Endothelial cell of umbilical vein (primary cell): ENCODE measurements around the gene RAB5IF. TPM values are rescaled to one million over a fixed set of nuclear protein-coding genes. Genes with fewer than 3 reads are reported as not detected.

Experiments
- BruUV-seq: library from RNA; stranded (reverse); fragments of 400-500 nt; replicated peaks from 2 replicates; lab custom pipeline; 2021; lab: Mats Ljungman, UMichigan
- CTCF ChIA-PET: fragments of 300-600, 350-600 bp; sonication (Branson Sonifier 250); formaldehyde crosslinking; loops from one replicate; lab custom pipeline; 2021; ENCODE audit warnings: antibody characterized with exemption, inconsistent platforms; lab: Charles Lee
- POLR2A ChIA-PET: fragments of 300-600, 350-600 bp; sonication (Branson Sonifier 250); formaldehyde crosslinking; loops from one replicate; lab custom pipeline; 2021; ENCODE audit warnings: antibody characterized with exemption, inconsistent platforms; lab: Charles Lee
- DNase-seq: peaks from one replicate; pipeline ENCODE4 v3.0.0-alpha.2; 2011; ENCODE audit warnings: low read depth, low spot score
- FAIRE-seq: peaks from 2 replicates; lab custom pipeline; 2011; peaks lifted over from hg19 to GRCh38; lab: Jason Lieb, UNC
- H2AFZ ChIP-seq: 2 replicates; pipeline ENCODE4 v1.6.0; 2012; ENCODE audit warnings: low read depth, low read length, control low read depth, inconsistent platforms
- H3K27ac ChIP-seq: 2 replicates; pipeline ENCODE4 v1.5.1; 2011; ENCODE audit warnings: low read depth, mild to moderate bottlenecking, control low read depth, low read length, moderate library complexity; ENCODE audit not compliant: insufficient read depth
- H3K27me3 ChIP-seq, 2 experiments: 2 replicates each; pipeline versions ENCODE4 v1.6.0 to v1.6.1; 2011; ENCODE audit warnings: low read length in 2 of 2, mixed read lengths in 1 of 2; ENCODE audit not compliant: control insufficient read depth in 2 of 2, insufficient read depth in 2 of 2
- H3K36me3 ChIP-seq, 2 experiments: 2 replicates in 1 of 2; 3 replicates in 1 of 2; pipeline ENCODE4 v1.5.1; 2011; ENCODE audit warnings: low read length in 2 of 2, mild to moderate bottlenecking in 1 of 2, moderate library complexity in 1 of 2; ENCODE audit not compliant: control insufficient read depth in 2 of 2, insufficient read depth in 2 of 2; ENCODE audit errors: extremely low read depth in 1 of 2
- H3K4me1 ChIP-seq: 3 replicates; pipeline ENCODE4 v1.5.1; 2011; ENCODE audit warnings: mild to moderate bottlenecking, low read length; ENCODE audit not compliant: control insufficient read depth, insufficient read depth; ENCODE audit errors: extremely low read depth
- H3K4me2 ChIP-seq: 2 replicates; pipeline ENCODE4 v1.6.1; 2011; ENCODE audit warnings: low read length, control low read depth, mixed read lengths; ENCODE audit not compliant: insufficient read depth
- H3K4me3 ChIP-seq, 3 experiments: fragments of 200-600 bp in 1 of 3; sonication (generic), shearing (Covaris generic) in 1 of 3; replicated peaks in 1 of 3; 2 replicates each; pipeline ENCODE4 v1.5.1; 2011 to 2016; ENCODE audit warnings: control low read depth in 3 of 3, low read length in 3 of 3, mild to moderate bottlenecking in 2 of 3, inconsistent platforms in 1 of 3, low read depth in 1 of 3, moderate library complexity in 1 of 3; ENCODE audit not compliant: insufficient read depth in 1 of 3
- H3K79me2 ChIP-seq: 2 replicates; pipeline ENCODE4 v1.6.0; 2012; ENCODE audit warnings: low read length, inconsistent platforms; ENCODE audit not compliant: control insufficient read depth, insufficient read depth
- H3K9ac ChIP-seq: replicated peaks from 2 replicates; pipeline ENCODE3; 2011; ENCODE audit warnings: low read length, control low read depth; ENCODE audit not compliant: insufficient read depth; ENCODE audit errors: extremely low read depth
- H3K9me1 ChIP-seq: replicated peaks from 3 replicates; pipeline ENCODE4 v1.6.0; 2011; ENCODE audit warnings: mild to moderate bottlenecking, low read length; ENCODE audit not compliant: control insufficient read depth, insufficient read depth; ENCODE audit errors: extremely low read depth
- H3K9me3 ChIP-seq: replicated peaks from 2 replicates; pipeline ENCODE4 v1.5.1; 2012; ENCODE audit warnings: low read length, inconsistent platforms; ENCODE audit not compliant: control insufficient read depth, insufficient read depth
- H4K20me1 ChIP-seq: replicated peaks from 2 replicates; pipeline ENCODE3; 2011; ENCODE audit warnings: mild to moderate bottlenecking, low read length; ENCODE audit not compliant: control insufficient read depth, insufficient read depth; ENCODE audit errors: extremely low read depth
- CTCF ChIP-seq, 2 donors: IDR thresholded peaks; 1 replicate in 1 of 2; 2 replicates in 1 of 2; pipeline ENCODE4 v1.5.1; 2011; ENCODE audit warnings: low read length in 2 of 2, mild to moderate bottlenecking in 2 of 2, moderate library complexity in 2 of 2, control low read depth in 1 of 2, inconsistent platforms in 1 of 2, low read depth in 1 of 2; ENCODE audit not compliant: insufficient read depth in 1 of 2; ENCODE audit errors: extremely low read depth in 1 of 2
- EZH2 ChIP-seq: IDR thresholded peaks from 2 replicates; pipeline ENCODE4 v1.6.1; 2012; ENCODE audit warnings: borderline replicate concordance, low read depth, mild to moderate bottlenecking, moderate library complexity, low read length, inconsistent platforms; ENCODE audit not compliant: severe bottlenecking
- FOS ChIP-seq: IDR thresholded peaks from 2 replicates; pipeline ENCODE4 v1.6.1; 2011; ENCODE audit warnings: mild to moderate bottlenecking, low read length, moderate library complexity, borderline replicate concordance; ENCODE audit not compliant: insufficient read depth
- GATA2 ChIP-seq: IDR thresholded peaks from 2 replicates; pipeline ENCODE4 v1.7.0; 2011; ENCODE audit warnings: low read depth, mild to moderate bottlenecking, moderate library complexity, mixed read lengths, low read length; ENCODE audit not compliant: insufficient read length, insufficient read depth
- JUN ChIP-seq: IDR thresholded peaks from 2 replicates; pipeline ENCODE4 v1.6.1; 2011; ENCODE audit warnings: borderline replicate concordance, low read depth; ENCODE audit not compliant: insufficient read length, insufficient read depth
- MAX ChIP-seq: IDR thresholded peaks from 2 replicates; pipeline ENCODE4 v1.6.1; 2011; ENCODE audit not compliant: insufficient read depth, insufficient read length
- MYC ChIP-seq: IDR thresholded peaks from one replicate; pipeline ENCODE4 v1.6.1; 2011; ENCODE audit warnings: mild to moderate bottlenecking, low read depth, low read length
- POLR2A ChIP-seq: IDR thresholded peaks from 2 replicates; pipeline ENCODE4 v1.6.1; 2012; ENCODE audit warnings: low read depth, mild to moderate bottlenecking, control low read depth, low read length
- dilution Hi-C: fragments of 300-500 bp; cut with MboI; formaldehyde crosslinking; loops from one replicate; pipeline ENCODE4 v1.15.0; 2019; ENCODE audit warnings: low sequenced_read_pairs; ENCODE audit not compliant: extremely low pct_ligation_motif_present
- intact Hi-C: fragments of 100-400 bp; cut with micrococcal nuclease; formaldehyde crosslinking; loops from one replicate; pipeline ENCODE4 v1.10.0; 2022
- polyA plus RNA-seq, 4 experiments: library from polyadenylated mRNA; depleted of rRNA in 3 of 4; stranded (reverse) in 3 of 4; unstranded in 1 of 4; fragments of >200 nt; gene quantifications; 2 replicates each; pipeline versions ENCODE4 v1.2.1 to v1.2.3, GENCODE V29; 2011 to 2012; ENCODE audit warnings: missing spikeins in 1 of 4
- total RNA-seq: library from RNA; stranded (reverse); gene quantifications from 2 replicates; pipeline ENCODE4 v1.2.3, GENCODE V29; 2021

Gene RAB5IF
- total and polyA plus RNA-seq, 2 donors (not counting 3 experiments of a cell fraction or from before 2014, with no cell fraction given): 113 to 162 TPM

- no peak overlapping the region for H2AFZ ChIP-seq
- POLR2A ChIA-PET: no interaction called here
Measured at GRCh38 chr20:36629719-36630681, 24.4 kb downstream of the RAB5IF start.

GRCh38 chr20:36631646-36632045 is 26.1 kb downstream of the RAB5IF start:
- no peak overlapping the region for H3K4me3 ChIP-seq
- H3K4me2 ChIP-seq: no peak overlapping the region
- TF ChIP-seq CTCF (IDR thresholded peaks at IDR 0.05; ENCODE audit: extremely low read depth in 1 of 2, insufficient read depth in 1 of 2, low read depth in 1 of 2, low read length in 2 of 2) (no peak), MYC (no peak), FOS (no peak), MAX (no peak), GATA2 (no peak), JUN (no peak), EZH2 (no peak)
- no peaks in the 10 kb centered on the region for H3K36me3 ChIP-seq
- intact Hi-C loops (no loop called here), dilution Hi-C loops (no loop called here)
- no peak overlapping the region for H2AFZ ChIP-seq
- no TSS peak for BruUV-seq
- H3K79me2 ChIP-seq: no peaks in the 10 kb centered on the region
- H3K9me1 ChIP-seq: no peaks in the 10 kb centered on the region
- POLR2A ChIA-PET: no interaction called here
- DNase-seq: no peak
- H3K27ac ChIP-seq: no peak overlapping the region
- H4K20me1 ChIP-seq: no peaks in the 10 kb centered on the region
- H3K27me3 ChIP-seq: no peaks in the 10 kb centered on the region
- no peaks in the 10 kb centered on the region for H3K4me1 ChIP-seq
- CTCF ChIA-PET: interaction anchor here (0.6 kb wide), 1 partner anchor 94 kb away, joined by 4 read pairs; no protein-coding TSS in a partner anchor
- H3K9me3 ChIP-seq: no peaks in the 10 kb centered on the region
- no peak for FAIRE-seq
- H3K9ac ChIP-seq: no peak overlapping the region

More at GRCh38 chr20:36629719-36630681, 24.4 kb downstream of the RAB5IF start:
- intact Hi-C loops (no loop called here), dilution Hi-C loops (no loop called here)
- CTCF ChIA-PET: no interaction called here
- no peak overlapping the region for H3K9ac ChIP-seq
- H3K27me3 ChIP-seq: no peaks in the 10 kb centered on the region
- no peaks in the 10 kb centered on the region for H3K36me3 ChIP-seq
- H3K9me3 ChIP-seq: no peaks in the 10 kb centered on the region
- no peak for FAIRE-seq
- no peaks in the 10 kb centered on the region for H3K79me2 ChIP-seq
- H3K9me1 ChIP-seq: no peaks in the 10 kb centered on the region
- H4K20me1 ChIP-seq: no peaks in the 10 kb centered on the region
- H3K4me1 ChIP-seq: no peaks in the 10 kb centered on the region
- no peak overlapping the region for H3K27ac ChIP-seq
- no peak for DNase-seq
- no peak overlapping the region for H3K4me2 ChIP-seq
- no TSS peak for BruUV-seq
- no peak for TF ChIP-seq MYC
- TF ChIP-seq POLR2A: no peak
- TF ChIP-seq JUN: no peak
- no peak for TF ChIP-seq MAX
- H3K4me3 ChIP-seq: no peak overlapping the region
